HEK293 (cell line): ENCODE measurements around the gene VAV2.

ENCODE experiments used
- CTCF ChIA-PET: fragments of 350-600 bp; formaldehyde crosslinking; extraction: SDS; loops from one replicate; lab custom pipeline; 2021; ENCODE audit warnings: antibody characterized with exemption; lab: Yijun Ruan, JAX
- POLR2A ChIA-PET: fragments of 300-600 bp; formaldehyde crosslinking; extraction: SDS; loops from one replicate; lab custom pipeline; 2020; ENCODE audit warnings: antibody characterized with exemption, inconsistent platforms; lab: Yijun Ruan, JAX
- H3K27ac ChIP-seq: fragments of 200-500 bp; sonication (Bioruptor generic); 2 replicates; pipeline ENCODE4 v1.5.1; 2014; ENCODE audit warnings: low read depth, low read length, control low read depth, inconsistent platforms; ENCODE audit errors: extremely low read depth
- H3K36me3 ChIP-seq, 2 experiments: fragments of 200-500 bp in 1 of 2; sonication (Bioruptor generic) in 1 of 2; 1 replicate in 1 of 2; 2 replicates in 1 of 2; pipeline ENCODE4 v1.5.1; 2014 to 2017; ENCODE audit warnings: inconsistent platforms in 2 of 2, low read length in 2 of 2; ENCODE audit not compliant: control insufficient read depth in 2 of 2, insufficient read depth in 1 of 2
- H3K4me1 ChIP-seq: fragments of 200-500 bp; sonication (Bioruptor generic); 2 replicates; pipeline ENCODE4 v1.5.1; 2014; ENCODE audit warnings: mild to moderate bottlenecking, low read length, inconsistent platforms; ENCODE audit not compliant: control insufficient read depth, insufficient read depth
- H3K4me3 ChIP-seq: 2 replicates; pipeline ENCODE4 v1.5.1; 2011; ENCODE audit warnings: low read depth, mild to moderate bottlenecking, control low read depth, low read length, moderate library complexity
- H3K9me3 ChIP-seq: fragments of 200-500 bp; sonication (Bioruptor generic); 2 replicates; pipeline ENCODE4 v1.5.1; 2014; ENCODE audit warnings: low read depth, low read length, inconsistent platforms; ENCODE audit not compliant: control insufficient read depth, insufficient read depth
- IKZF3 ChIP-seq: fragments of 450-650 bp; IDR thresholded peaks from 2 replicates; pipeline ENCODE4 v1.5.0; 2018; ENCODE audit warnings: missing biosample characterization, mild to moderate bottlenecking, missing genetic modification characterization, moderate library complexity
- MEIS1 ChIP-seq: sonication (generic); formaldehyde crosslinking; IDR thresholded peaks from 2 replicates; pipeline ENCODE4 v1.8.1; 2022; ENCODE audit warnings: missing genetic modification reagents, mild to moderate bottlenecking, borderline replicate concordance
- MZF1 ChIP-seq: fragments of 450-650 bp; formaldehyde crosslinking; IDR thresholded peaks from 2 replicates; pipeline ENCODE4 v1.5.1; 2017; ENCODE audit warnings: missing biosample characterization, missing genetic modification characterization, borderline replicate concordance
- ZBTB20 ChIP-seq: fragments of 450-650 bp; formaldehyde crosslinking; IDR thresholded peaks from 2 replicates; pipeline ENCODE4 v1.5.1; 2016; ENCODE audit warnings: missing biosample characterization, missing genetic modification characterization
- ZIC2 ChIP-seq: fragments of 450-650 bp; formaldehyde crosslinking; IDR thresholded peaks from 2 replicates; pipeline ENCODE4 v1.5.1; 2016; ENCODE audit warnings: missing biosample characterization, missing genetic modification characterization
- ZNF112 ChIP-seq: fragments of 450-650 bp; formaldehyde crosslinking; IDR thresholded peaks from 2 replicates; pipeline ENCODE4 v1.5.0; 2017; ENCODE audit warnings: missing biosample characterization, missing genetic modification characterization
- ZNF138 ChIP-seq: fragments of 450-650 bp; formaldehyde crosslinking; IDR thresholded peaks from 2 replicates; pipeline ENCODE4 v1.5.1; 2016; ENCODE audit warnings: missing biosample characterization, missing genetic modification characterization, borderline replicate concordance
- ZNF169 ChIP-seq: fragments of 450-650 bp; formaldehyde crosslinking; IDR thresholded peaks from 2 replicates; pipeline ENCODE4 v1.5.1; 2016; ENCODE audit warnings: missing biosample characterization, missing genetic modification characterization
- ZNF214 ChIP-seq: fragments of 450-650 bp; formaldehyde crosslinking; IDR thresholded peaks from 2 replicates; pipeline ENCODE4 v1.5.1; 2017; ENCODE audit warnings: missing biosample characterization, mild to moderate bottlenecking, missing genetic modification characterization, borderline replicate concordance
- ZNF248 ChIP-seq: fragments of 450-650 bp; formaldehyde crosslinking; IDR thresholded peaks from 2 replicates; pipeline ENCODE4 v1.5.1; 2017; ENCODE audit warnings: missing biosample characterization, missing genetic modification characterization
- ZNF302 ChIP-seq: fragments of 450-650 bp; formaldehyde crosslinking; IDR thresholded peaks from 2 replicates; pipeline ENCODE4 v1.5.1; 2016; ENCODE audit warnings: missing biosample characterization, missing genetic modification characterization, low read depth
- ZNF394 ChIP-seq: fragments of 450-650 bp; formaldehyde crosslinking; IDR thresholded peaks from 2 replicates; pipeline ENCODE4 v1.5.1; 2016; ENCODE audit warnings: missing biosample characterization, missing genetic modification characterization, mild to moderate bottlenecking, moderate library complexity, borderline replicate concordance
- ZNF529 ChIP-seq: fragments of 450-650 bp; formaldehyde crosslinking; IDR thresholded peaks from 2 replicates; pipeline ENCODE4 v1.5.1; 2017; ENCODE audit warnings: missing genetic modification characterization, missing biosample characterization; ENCODE audit not compliant: insufficient replicate concordance
- ZNF571 ChIP-seq: fragments of 450-650 bp; formaldehyde crosslinking; IDR thresholded peaks from 2 replicates; pipeline ENCODE4 v1.5.0; 2017; ENCODE audit warnings: missing biosample characterization, missing genetic modification characterization
- ZNF600 ChIP-seq: fragments of 450-650 bp; formaldehyde crosslinking; IDR thresholded peaks from 2 replicates; pipeline ENCODE4 v1.5.1; 2016; ENCODE audit warnings: missing biosample characterization, missing genetic modification characterization
- ZNF707 ChIP-seq: fragments of 450-650 bp; formaldehyde crosslinking; IDR thresholded peaks from 2 replicates; pipeline ENCODE4 v1.5.1; 2016; ENCODE audit warnings: missing biosample characterization, missing genetic modification characterization
- ZNF768 ChIP-seq: fragments of 450-650 bp; formaldehyde crosslinking; IDR thresholded peaks from 2 replicates; pipeline ENCODE4 v1.5.1; 2018; ENCODE audit warnings: missing biosample characterization, mild to moderate bottlenecking, missing genetic modification characterization
- ZNF830 ChIP-seq: fragments of 450-650 bp; IDR thresholded peaks from 2 replicates; pipeline ENCODE4 v1.5.0; 2018; ENCODE audit warnings: missing biosample characterization, missing genetic modification characterization, low read depth, mild to moderate bottlenecking, moderate library complexity
- ZNF843 ChIP-seq: fragments of 450-650 bp; formaldehyde crosslinking; IDR thresholded peaks from 2 replicates; pipeline ENCODE4 v1.5.1; 2016; ENCODE audit warnings: missing biosample characterization, missing genetic modification characterization
- ZSCAN16 ChIP-seq: fragments of 450-650 bp; formaldehyde crosslinking; IDR thresholded peaks from 2 replicates; pipeline ENCODE4 v1.5.1; 2016; ENCODE audit warnings: missing biosample characterization, missing genetic modification characterization
- TF ChIP-seq, protein P1 (sequence below): fragments of 450-650 bp; formaldehyde crosslinking; IDR thresholded peaks from 2 replicates; pipeline ENCODE4 v1.5.1; 2016; ENCODE audit warnings: missing biosample characterization, missing genetic modification characterization
- TF ChIP-seq, protein P2 (sequence below): fragments of 450-650 bp; formaldehyde crosslinking; IDR thresholded peaks from 2 replicates; pipeline ENCODE4 v1.5.1; 2017; ENCODE audit warnings: missing biosample characterization, missing genetic modification characterization
- TF ChIP-seq, protein P3 (sequence below): fragments of 450-650 bp; formaldehyde crosslinking; IDR thresholded peaks from 2 replicates; pipeline ENCODE4 v1.5.1; 2016; ENCODE audit warnings: missing biosample characterization, missing genetic modification characterization
- TF ChIP-seq, protein P4 (sequence below): fragments of 450-650 bp; formaldehyde crosslinking; IDR thresholded peaks from 2 replicates; pipeline ENCODE4 v1.5.1; 2017; ENCODE audit warnings: missing biosample characterization, missing genetic modification characterization

VAV2 gene

DNA sequence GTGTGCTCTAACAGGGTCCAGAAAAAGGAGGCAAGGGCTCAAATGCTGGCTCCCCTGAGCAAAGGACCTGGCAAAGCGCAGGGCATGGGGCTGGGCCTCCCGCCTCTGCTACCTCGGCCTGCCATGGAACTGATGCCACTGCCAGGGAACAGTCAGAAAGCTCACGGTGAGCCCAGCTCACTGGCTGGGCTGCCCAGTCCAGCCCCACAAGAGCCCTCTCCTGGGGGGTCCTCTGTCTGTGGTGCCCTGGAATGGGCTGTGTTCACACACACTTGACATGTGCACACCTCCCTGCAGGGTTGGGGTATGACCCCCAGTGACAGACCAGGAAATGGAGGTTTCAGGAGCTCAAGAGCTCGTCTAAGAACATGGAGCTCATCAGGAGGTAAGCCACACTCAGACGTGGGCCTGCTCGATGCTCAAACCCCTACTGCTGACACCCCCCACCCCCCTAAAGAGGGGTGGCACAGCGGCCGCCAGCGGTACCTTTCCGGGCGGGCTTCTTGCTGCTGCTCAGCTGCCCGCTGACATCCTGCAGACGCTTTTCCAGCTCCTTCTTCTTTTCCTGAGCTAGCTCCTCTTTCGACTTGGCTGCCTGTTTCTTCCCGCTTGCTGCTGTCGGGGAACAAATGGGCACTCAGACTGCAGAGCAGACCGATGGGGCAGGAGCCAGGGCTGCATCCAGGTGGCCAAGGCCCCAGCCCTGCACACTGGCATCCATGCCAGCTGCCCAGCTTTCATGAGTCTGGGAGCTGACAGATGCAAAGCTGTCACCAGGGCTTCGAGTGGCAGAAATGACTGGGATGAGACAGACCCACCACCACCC lies 42.3 kb upstream of the VAV2 start (continued):
- TF ChIP-seq ZBTB20 (no peak), MEIS1 (CRISPR knock-in tag) (no peak), ZNF830 (tag by site-specific recombination) (no peak), MZF1 (tag by site-specific recombination) (no peak), ZNF302 (tag by site-specific recombination) (no peak), ZNF394 (tag by site-specific recombination) (no peak), ZNF214 (no peak)

DNA sequence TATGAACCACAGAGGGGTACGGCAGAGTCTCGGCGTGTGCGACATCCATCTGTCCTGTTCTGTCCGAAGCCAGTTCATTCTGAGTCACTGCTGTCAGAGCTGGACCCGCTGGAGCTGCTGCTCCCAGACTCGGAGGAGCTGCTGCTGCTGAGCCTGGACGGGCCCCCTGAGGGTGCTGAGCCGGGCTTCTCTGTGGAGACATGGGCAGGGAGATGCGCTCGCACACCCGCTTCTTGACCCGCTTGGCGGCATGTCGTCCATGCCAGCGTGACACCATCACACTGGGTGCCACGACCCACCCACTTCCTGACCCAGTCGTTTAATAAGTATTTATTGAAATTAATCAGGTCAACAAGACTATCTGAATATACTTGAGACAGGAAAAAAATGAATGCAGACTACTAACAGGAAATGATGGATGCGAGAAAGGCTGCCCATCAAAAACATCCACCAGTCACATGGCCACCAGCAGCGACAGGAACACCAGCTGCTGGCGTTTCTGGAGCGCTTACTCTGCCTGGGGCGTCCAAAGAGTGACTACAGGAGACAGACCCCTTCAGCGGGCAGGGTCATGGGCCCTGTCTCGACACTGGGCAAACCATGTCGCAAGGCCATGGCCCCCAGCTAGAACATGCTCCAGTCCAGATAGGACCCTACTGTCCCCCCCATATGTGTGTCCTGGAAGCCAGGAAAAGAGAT lies 41.5 kb upstream of the VAV2 start:
- H3K4me1 ChIP-seq: no peaks in the 10 kb centered on the region
- TF ChIP-seq ZNF169 (tag by site-specific recombination): no peak
- TF ChIP-seq ZNF138 (tag by site-specific recombination): no peak
- no peak for TF ChIP-seq IKZF3 (tag by site-specific recombination)
- no peak for TF ChIP-seq ZNF529 (tag by site-specific recombination)
- TF ChIP-seq, protein P1, sequence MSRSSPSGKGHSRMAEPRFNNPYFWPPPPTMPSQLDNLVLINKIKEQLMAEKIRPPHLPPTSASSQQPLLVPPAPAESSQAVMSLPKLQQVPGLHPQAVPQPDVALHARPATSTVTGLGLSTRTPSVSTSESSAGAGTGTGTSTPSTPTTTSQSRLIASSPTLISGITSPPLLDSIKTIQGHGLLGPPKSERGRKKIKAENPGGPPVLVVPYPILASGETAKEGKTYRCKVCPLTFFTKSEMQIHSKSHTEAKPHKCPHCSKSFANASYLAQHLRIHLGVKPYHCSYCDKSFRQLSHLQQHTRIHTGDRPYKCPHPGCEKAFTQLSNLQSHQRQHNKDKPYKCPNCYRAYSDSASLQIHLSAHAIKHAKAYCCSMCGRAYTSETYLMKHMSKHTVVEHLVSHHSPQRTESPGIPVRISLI (tag by site-specific recombination): no peak
- TF ChIP-seq, protein P2, sequence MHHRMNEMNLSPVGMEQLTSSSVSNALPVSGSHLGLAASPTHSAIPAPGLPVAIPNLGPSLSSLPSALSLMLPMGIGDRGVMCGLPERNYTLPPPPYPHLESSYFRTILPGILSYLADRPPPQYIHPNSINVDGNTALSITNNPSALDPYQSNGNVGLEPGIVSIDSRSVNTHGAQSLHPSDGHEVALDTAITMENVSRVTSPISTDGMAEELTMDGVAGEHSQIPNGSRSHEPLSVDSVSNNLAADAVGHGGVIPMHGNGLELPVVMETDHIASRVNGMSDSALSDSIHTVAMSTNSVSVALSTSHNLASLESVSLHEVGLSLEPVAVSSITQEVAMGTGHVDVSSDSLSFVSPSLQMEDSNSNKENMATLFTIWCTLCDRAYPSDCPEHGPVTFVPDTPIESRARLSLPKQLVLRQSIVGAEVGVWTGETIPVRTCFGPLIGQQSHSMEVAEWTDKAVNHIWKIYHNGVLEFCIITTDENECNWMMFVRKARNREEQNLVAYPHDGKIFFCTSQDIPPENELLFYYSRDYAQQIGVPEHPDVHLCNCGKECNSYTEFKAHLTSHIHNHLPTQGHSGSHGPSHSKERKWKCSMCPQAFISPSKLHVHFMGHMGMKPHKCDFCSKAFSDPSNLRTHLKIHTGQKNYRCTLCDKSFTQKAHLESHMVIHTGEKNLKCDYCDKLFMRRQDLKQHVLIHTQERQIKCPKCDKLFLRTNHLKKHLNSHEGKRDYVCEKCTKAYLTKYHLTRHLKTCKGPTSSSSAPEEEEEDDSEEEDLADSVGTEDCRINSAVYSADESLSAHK (tag by site-specific recombination): no peak
- TF ChIP-seq ZNF571 (tag by site-specific recombination): no peak
- TF ChIP-seq, protein P3, sequence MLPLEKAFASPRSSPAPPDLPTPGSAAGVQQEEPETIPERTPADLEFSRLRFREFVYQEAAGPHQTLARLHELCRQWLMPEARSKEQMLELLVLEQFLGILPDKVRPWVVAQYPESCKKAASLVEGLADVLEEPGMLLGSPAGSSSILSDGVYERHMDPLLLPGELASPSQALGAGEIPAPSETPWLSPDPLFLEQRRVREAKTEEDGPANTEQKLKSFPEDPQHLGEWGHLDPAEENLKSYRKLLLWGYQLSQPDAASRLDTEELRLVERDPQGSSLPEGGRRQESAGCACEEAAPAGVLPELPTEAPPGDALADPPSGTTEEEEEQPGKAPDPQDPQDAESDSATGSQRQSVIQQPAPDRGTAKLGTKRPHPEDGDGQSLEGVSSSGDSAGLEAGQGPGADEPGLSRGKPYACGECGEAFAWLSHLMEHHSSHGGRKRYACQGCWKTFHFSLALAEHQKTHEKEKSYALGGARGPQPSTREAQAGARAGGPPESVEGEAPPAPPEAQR (tag by site-specific recombination): no peak
- TF ChIP-seq ZSCAN16 (tag by site-specific recombination): no peak
- TF ChIP-seq ZNF248 (tag by site-specific recombination): no peak
- TF ChIP-seq ZNF843: no peak
- no peak for TF ChIP-seq ZNF707 (tag by site-specific recombination)
- TF ChIP-seq ZNF768: no peak
- TF ChIP-seq ZIC2 (tag by site-specific recombination): no peak
- no peak for TF ChIP-seq ZNF112
- no peak for TF ChIP-seq ZNF600
- TF ChIP-seq, protein P4, sequence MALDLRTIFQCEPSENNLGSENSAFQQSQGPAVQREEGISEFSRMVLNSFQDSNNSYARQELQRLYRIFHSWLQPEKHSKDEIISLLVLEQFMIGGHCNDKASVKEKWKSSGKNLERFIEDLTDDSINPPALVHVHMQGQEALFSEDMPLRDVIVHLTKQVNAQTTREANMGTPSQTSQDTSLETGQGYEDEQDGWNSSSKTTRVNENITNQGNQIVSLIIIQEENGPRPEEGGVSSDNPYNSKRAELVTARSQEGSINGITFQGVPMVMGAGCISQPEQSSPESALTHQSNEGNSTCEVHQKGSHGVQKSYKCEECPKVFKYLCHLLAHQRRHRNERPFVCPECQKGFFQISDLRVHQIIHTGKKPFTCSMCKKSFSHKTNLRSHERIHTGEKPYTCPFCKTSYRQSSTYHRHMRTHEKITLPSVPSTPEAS (tag by site-specific recombination): no peak
- TF ChIP-seq, all 188 proteins: peak for 0
- Histone ChIP-seq H3K36me3 (peaks cover 20 to 86% of the 10 kb centered on the region in 2 experiments), H3K4me3 (no peak overlapping the region), H3K9me3 (no peaks in the 10 kb centered on the region), H3K27ac (no peak overlapping the region)
- ChIA-PET CTCF (interaction anchor here (0.7 kb wide), 1 partner anchor 137 kb away, joined by 3 read pairs; no protein-coding TSS in a partner anchor), POLR2A (interaction anchor here (1.6 kb wide), 1 partner anchor 8 kb away, joined by 14 read pairs; the partner anchor contains the start of gene BRD3OS)
